C4-2B (cell line): ENCODE data around the gene TMEM178A.

Source experiments
- H3K27ac ChIP-seq: fragments of 450-650 bp; 2 replicates; pipeline ENCODE4 v1.5.1; 2017
- CTCF ChIP-seq: fragments of 450-650 bp; conservative IDR thresholded peaks from 2 replicates; pipeline ENCODE4 v1.5.1; 2017; ENCODE audit warnings: mild to moderate bottlenecking
- ZFX ChIP-seq: fragments of 450-650 bp; IDR thresholded peaks from 2 replicates; pipeline ENCODE4 v1.6.1; 2017

TMEM178A gene

GRCh38 chr2:39667886-39668276 is 2.2 kb downstream of the TMEM178A start:
- no peak for TF ChIP-seq CTCF
- TF ChIP-seq ZFX, result no peak
- no peak overlapping the region for H3K27ac ChIP-seq

- no peak overlapping the region for H3K27ac ChIP-seq
Observed at GRCh38 chr2:39668576-39669080, 2.9 kb downstream of the TMEM178A start.

GRCh38 chr2:39671604-39672003 is 5.9 kb downstream of the TMEM178A start:
- TF ChIP-seq CTCF (no peak), ZFX (no peak)
- H3K27ac ChIP-seq, result no peak overlapping the region

More at GRCh38 chr2:39668576-39669080, 2.9 kb downstream of the TMEM178A start:
- no peak for TF ChIP-seq CTCF
- no peak for TF ChIP-seq ZFX

GRCh38 chr2:39673018-39673417 is 7.3 kb downstream of the TMEM178A start:
- TF ChIP-seq CTCF (no peak), ZFX (no peak)
- H3K27ac ChIP-seq, result no peak overlapping the region

- no peak for TF ChIP-seq ZFX
- no peak for TF ChIP-seq CTCF
- H3K27ac ChIP-seq, result no peak overlapping the region
Observed at GRCh38 chr2:39676342-39676741, 10.6 kb downstream of the TMEM178A start.

GRCh38 chr2:39678170-39678569 is 12.5 kb downstream of the TMEM178A start:
- TF ChIP-seq CTCF (no peak), ZFX (no peak)
- no peak overlapping the region for H3K27ac ChIP-seq

GRCh38 chr2:39679805-39680204 is 14.1 kb downstream of the TMEM178A start:
- no peak for TF ChIP-seq ZFX
- TF ChIP-seq CTCF, result no peak
- H3K27ac ChIP-seq, result no peak overlapping the region
